CD14-positive monocyte (primary cell): ENCODE results near the gene AP1M2. TPM values are rescaled to one million over a fixed set of nuclear protein-coding genes. Genes with fewer than 3 reads are reported as not detected.

Experiments
- DNase-seq, 3 donors: peaks; one replicate each; pipeline ENCODE4 v3.0.0-alpha.2; 2011 to 2022
- H2AFZ ChIP-seq: 2 replicates; pipeline ENCODE4 v1.6.0; 2012; ENCODE audit warnings: mild to moderate bottlenecking, low read depth, low read length, inconsistent platforms; ENCODE audit not compliant: insufficient read depth, poor library complexity, severe bottlenecking
- H3K27ac ChIP-seq, 2 donors: 1 replicate in 1 of 2; 2 replicates in 1 of 2; pipeline ENCODE4 v1.5.1; 2012 to 2013; ENCODE audit warnings: low read length in 2 of 2, control low read depth in 1 of 2, inconsistent platforms in 1 of 2, low read depth in 1 of 2, mild to moderate bottlenecking in 1 of 2
- H3K27me3 ChIP-seq, 2 donors: one replicate each; pipeline versions ENCODE4 v1.6.0 to v1.6.1; 2011 to 2013; ENCODE audit warnings: low read length in 2 of 2; ENCODE audit not compliant: control insufficient read depth in 2 of 2, insufficient read depth in 2 of 2
- H3K36me3 ChIP-seq, 2 donors: replicated peaks in 1 of 2; 1 replicate in 1 of 2; 2 replicates in 1 of 2; pipeline versions ENCODE4 v1.5.1 to v1.6.1; 2012 to 2013; ENCODE audit warnings: low read length in 2 of 2, control low read depth in 1 of 2, inconsistent platforms in 1 of 2, mild to moderate bottlenecking in 1 of 2; ENCODE audit not compliant: insufficient read depth in 2 of 2, control insufficient read depth in 1 of 2
- H3K4me1 ChIP-seq, 2 donors: 1 replicate in 1 of 2; 2 replicates in 1 of 2; pipeline versions ENCODE4 v1.5.1 to v1.6.1; 2012 to 2013; ENCODE audit warnings: low read length in 2 of 2, control low read depth in 1 of 2, inconsistent platforms in 1 of 2, mild to moderate bottlenecking in 1 of 2, moderate library complexity in 1 of 2; ENCODE audit not compliant: insufficient read depth in 2 of 2, control insufficient read depth in 1 of 2
- H3K4me2 ChIP-seq: replicated peaks from 2 replicates; pipeline ENCODE3; 2012; ENCODE audit warnings: low read length, moderate library complexity, mild to moderate bottlenecking; ENCODE audit not compliant: poor library complexity, severe bottlenecking; ENCODE audit errors: extremely low read depth
- H3K4me3 ChIP-seq, 3 experiments: fragments of 200-600 bp in 1 of 3; sonication (generic) in 1 of 3; replicated peaks in 1 of 3; 1 replicate in 2 of 3; 2 replicates in 1 of 3; pipeline ENCODE4 v1.5.1; 2011 to 2013; ENCODE audit warnings: low read length in 3 of 3, mild to moderate bottlenecking in 3 of 3, control low read depth in 2 of 3, low read depth in 2 of 3, inconsistent platforms in 1 of 3, moderate library complexity in 1 of 3
- H3K79me2 ChIP-seq: 2 replicates; pipeline ENCODE4 v1.6.0; 2012; ENCODE audit warnings: mild to moderate bottlenecking, control low read depth, inconsistent platforms, low read length, moderate library complexity; ENCODE audit not compliant: insufficient read depth
- H3K9ac ChIP-seq: 2 replicates; pipeline ENCODE4 v1.6.0; 2017; ENCODE audit warnings: low read length, mild to moderate bottlenecking; ENCODE audit not compliant: insufficient read depth, poor library complexity, severe bottlenecking
- H3K9me3 ChIP-seq, 2 donors: replicated peaks in 1 of 2; 1 replicate in 1 of 2; 2 replicates in 1 of 2; pipeline versions ENCODE4 v1.5.1 to v1.6.1; 2012 to 2013; ENCODE audit warnings: low read length in 2 of 2, control low read depth in 1 of 2; ENCODE audit not compliant: control insufficient read depth in 1 of 2, insufficient read depth in 1 of 2
- H4K20me1 ChIP-seq: 2 replicates; pipeline ENCODE4 v1.6.0; 2012; ENCODE audit warnings: mild to moderate bottlenecking, low read length, control low read depth, moderate library complexity; ENCODE audit not compliant: insufficient read depth
- H3K27ac Mint-ChIP-seq, 7 donors: one replicate each; pipeline ENCODE4 v1.8.0; 2020; ENCODE audit warnings: mild to moderate bottlenecking in 7 of 7, mixed read lengths in 7 of 7, moderate library complexity in 6 of 7, inconsistent platforms in 2 of 7
- H3K27me3 Mint-ChIP-seq, 3 donors: one replicate each; pipeline ENCODE4 v1.8.0; 2021 to 2022; ENCODE audit warnings: low read depth in 3 of 3, mild to moderate bottlenecking in 3 of 3, mixed read lengths in 3 of 3, moderate library complexity in 3 of 3, inconsistent platforms in 1 of 3
- H3K36me3 Mint-ChIP-seq, 2 donors: one replicate each; pipeline ENCODE4 v1.8.0; 2020; ENCODE audit warnings: mixed read lengths in 2 of 2, inconsistent platforms in 1 of 2, mild to moderate bottlenecking in 1 of 2
- H3K4me1 Mint-ChIP-seq: one replicate; pipeline ENCODE4 v1.8.0; 2020; ENCODE audit warnings: mild to moderate bottlenecking, mixed read lengths
- H3K4me3 Mint-ChIP-seq, 2 donors: one replicate each; pipeline ENCODE4 v1.8.0; 2020; ENCODE audit warnings: mild to moderate bottlenecking in 2 of 2, mixed read lengths in 2 of 2, moderate library complexity in 1 of 2
- H3K9me3 Mint-ChIP-seq, 7 donors: one replicate each; pipeline ENCODE4 v1.8.0; 2020 to 2022; ENCODE audit warnings: mixed read lengths in 7 of 7, mild to moderate bottlenecking in 6 of 7, moderate library complexity in 6 of 7, inconsistent platforms in 2 of 7
- WGBS: methylation state at CpG from one replicate; pipeline ENCODE4 v1.1.5; 2013; ENCODE audit warnings: missing lambda C conversion rate; ENCODE audit not compliant: insufficient coverage; 5-methylcytosine and 5-hydroxymethylcytosine counted together
- intact Hi-C, 2 donors: fragments of 100-400 bp; cut with micrococcal nuclease; formaldehyde crosslinking; loops; one replicate each; pipeline versions ENCODE4 v1.15.0 to v1.15.1; 2023
- polyA plus RNA-seq, 3 donors: library from polyadenylated mRNA; depleted of rRNA in 1 of 3; unstranded in 2 of 3; stranded (reverse) in 1 of 3; fragments of 300-500 nt in 2 of 3; fragments of >200 nt in 1 of 3; fragmentation: Illumina TruSeq in 2 of 3; gene quantifications; 1 replicate in 2 of 3; 2 replicates in 1 of 3; pipeline ENCODE4 v1.2.3, GENCODE V29; 2012 to 2021
- TF ChIP-seq, protein P1 (sequence below): fragments of 200-600 bp; IDR thresholded peaks from one replicate; pipeline ENCODE4 v1.8.0; 2022; ENCODE audit warnings: antibody characterized with exemption, mild to moderate bottlenecking

Gene AP1M2
- polyA plus RNA-seq, 3 donors: 0.36 TPM; not detected in 2

DNA sequence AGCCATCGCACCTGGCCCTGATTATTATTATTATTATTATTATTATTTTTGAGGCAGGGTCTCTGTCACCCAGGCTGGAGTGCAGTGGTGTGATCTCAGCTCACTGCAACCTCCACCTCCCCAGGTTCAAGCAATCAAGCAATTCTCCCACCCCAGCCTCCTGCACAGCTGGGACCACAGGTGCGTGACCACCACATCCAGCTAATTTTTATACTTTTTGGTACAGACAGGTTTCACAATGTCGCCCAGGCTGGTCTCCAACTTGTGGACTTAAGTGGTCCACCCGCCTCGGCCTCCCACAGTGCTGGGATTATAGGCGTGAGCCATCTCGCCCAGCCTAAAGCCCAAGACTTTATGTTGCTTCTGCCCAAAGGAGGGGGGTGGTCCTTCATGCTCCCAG, 6.0 kb upstream of the AP1M2 start:
- no peaks in the 10 kb centered on the region for H3K36me3 ChIP-seq
- peaks cover 0 to under 1% of the 10 kb centered on the region in 2 donors for H3K27me3 ChIP-seq
- peak overlapping the region in 1 of 3 experiments; percentile 10 for H3K4me3 ChIP-seq
- no peak for DNase-seq
- H3K27ac ChIP-seq: peak overlapping the region; percentile 64 to 75
- no peaks in the 10 kb centered on the region for H4K20me1 ChIP-seq
- Mint-ChIP-seq H3K36me3 (no peaks in the 10 kb centered on the region), H3K27ac (peak overlapping the region in 6 of 7 donors; percentile 66 to 94 (median 82)), H3K4me1 (peaks cover 63% of the 10 kb centered on the region), H3K9me3 (peaks cover 0 to 2% (median 0%) of the 10 kb centered on the region in 7 donors), H3K27me3 (peaks cover 0 to 3% (median 2%) of the 10 kb centered on the region in 3 donors), H3K4me3 (no peak overlapping the region)
- no peak overlapping the region for H2AFZ ChIP-seq
- H3K9ac ChIP-seq: no peak overlapping the region
- TF ChIP-seq, protein P1, sequence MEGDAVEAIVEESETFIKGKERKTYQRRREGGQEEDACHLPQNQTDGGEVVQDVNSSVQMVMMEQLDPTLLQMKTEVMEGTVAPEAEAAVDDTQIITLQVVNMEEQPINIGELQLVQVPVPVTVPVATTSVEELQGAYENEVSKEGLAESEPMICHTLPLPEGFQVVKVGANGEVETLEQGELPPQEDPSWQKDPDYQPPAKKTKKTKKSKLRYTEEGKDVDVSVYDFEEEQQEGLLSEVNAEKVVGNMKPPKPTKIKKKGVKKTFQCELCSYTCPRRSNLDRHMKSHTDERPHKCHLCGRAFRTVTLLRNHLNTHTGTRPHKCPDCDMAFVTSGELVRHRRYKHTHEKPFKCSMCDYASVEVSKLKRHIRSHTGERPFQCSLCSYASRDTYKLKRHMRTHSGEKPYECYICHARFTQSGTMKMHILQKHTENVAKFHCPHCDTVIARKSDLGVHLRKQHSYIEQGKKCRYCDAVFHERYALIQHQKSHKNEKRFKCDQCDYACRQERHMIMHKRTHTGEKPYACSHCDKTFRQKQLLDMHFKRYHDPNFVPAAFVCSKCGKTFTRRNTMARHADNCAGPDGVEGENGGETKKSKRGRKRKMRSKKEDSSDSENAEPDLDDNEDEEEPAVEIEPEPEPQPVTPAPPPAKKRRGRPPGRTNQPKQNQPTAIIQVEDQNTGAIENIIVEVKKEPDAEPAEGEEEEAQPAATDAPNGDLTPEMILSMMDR: no peak
- peak overlapping the region; percentile 21 for H3K4me2 ChIP-seq
- intact Hi-C loops: loop anchor here in 1 of 2 donors (5.0 kb wide), 1 partner anchor 1761 kb away; the partner anchor contains the start of genes MBD3L1 and ZNF558
- peaks cover 64 to 72% of the 10 kb centered on the region in 2 donors for H3K4me1 ChIP-seq
- H3K79me2 ChIP-seq: no peaks in the 10 kb centered on the region
- no peaks in the 10 kb centered on the region for H3K9me3 ChIP-seq
- WGBS: 98% methylated on average over 6 of the region's 7 CpGs

DNA sequence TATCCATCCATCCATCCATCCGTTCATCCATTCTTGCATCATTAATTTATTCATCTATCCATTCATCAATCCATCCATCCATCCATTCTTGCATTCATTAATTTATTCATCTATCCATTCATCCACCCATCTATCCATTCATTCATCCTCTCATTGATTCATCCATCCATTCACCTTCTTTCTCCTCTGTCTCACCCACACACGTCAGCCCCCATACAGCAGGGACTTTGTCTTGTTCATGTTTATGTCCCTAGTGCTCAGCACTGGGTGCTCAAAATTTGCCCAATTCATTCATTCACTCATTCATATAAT, 683 bp upstream of the AP1M2 start:
- H3K27ac ChIP-seq: no peak overlapping the region
- Mint-ChIP-seq H3K27me3 (peaks cover 12 to 24% (median 19%) of the 10 kb centered on the region in 3 donors), H3K9me3 (peaks cover 0 to 4% (median 3%) of the 10 kb centered on the region in 7 donors)

More for the DNA sequence above, 683 bp upstream of the AP1M2 start:
- Histone ChIP-seq H3K36me3 (no peaks in the 10 kb centered on the region), H3K9ac (no peak overlapping the region), H3K79me2 (no peaks in the 10 kb centered on the region), H3K4me3 (no peak overlapping the region), H4K20me1 (no peaks in the 10 kb centered on the region), H3K4me2 (no peak overlapping the region), H2AFZ (no peak overlapping the region), H3K9me3 (no peaks in the 10 kb centered on the region), H3K4me1 (peaks cover 19 to 24% of the 10 kb centered on the region in 2 donors), H3K27me3 (peaks cover 2 to 13% of the 10 kb centered on the region in 2 donors)
- DNase-seq: no peak
- Mint-ChIP-seq H3K4me3 (peak overlapping the region in 1 of 2 donors; percentile 82), H3K36me3 (peaks cover 0 to 6% of the 10 kb centered on the region in 2 donors), H3K4me1 (peaks cover 32% of the 10 kb centered on the region), H3K27ac (no peak overlapping the region)
- intact Hi-C loops: no loop called here
- TF ChIP-seq, protein P1: no peak
- 100% methylated on average over 2 of the region's 2 CpGs for WGBS
